ENCODE results near the gene FAM222A. TPM values are rescaled to one million over a fixed set of nuclear protein-coding genes. Genes with fewer than 3 reads are reported as not detected.

The FAM222A gene
- total and polyA plus RNA-seq, 7 donors, result 1.1 to 3.3 (median 2.1) TPM

GRCh38 chr12:109717390-109718357, 4.0 kb downstream of the FAM222A start:
- H3K27ac ChIP-seq, result no peak overlapping the region
- WGBS, 2 donors, result 74 to 78% methylated on average over 18 of the region's 18 CpGs
- no peak for DNase-seq
- no peak overlapping the region for H3K4me3 ChIP-seq
- intact Hi-C loops (cut with DNase I), result loop anchor here (10.0 kb wide), 1 partner anchor 277 kb away; the partner anchor contains the start of genes ANKRD13A and GIT2
- H3K4me1 ChIP-seq, result peaks cover 0 to 87% (median 63%) of the 10 kb centered on the region in 4 donors
- no peaks in the 10 kb centered on the region for H3K9me3 ChIP-seq
- H3K27me3 ChIP-seq, result peaks cover 0 to 12% (median 7%) of the 10 kb centered on the region in 3 donors
- no peaks in the 10 kb centered on the region for H3K36me3 ChIP-seq
- TF ChIP-seq POLR2A (IDR thresholded peaks at IDR 0.05) (no peak), POLR2AphosphoS5 (IDR thresholded peaks at IDR 0.05) (no peak), EP300 (IDR thresholded peaks at IDR 0.05) (no peak), CTCF (IDR thresholded peaks at IDR 0.05) (no peak)

GRCh38 chr12:109718390-109718789, 4.8 kb downstream of the FAM222A start:
- no peak for DNase-seq
- intact Hi-C loops (cut with DNase I), result loop anchor here (10.0 kb wide), 1 partner anchor 276 kb away; the partner anchor contains the start of genes ANKRD13A and GIT2
- Histone ChIP-seq H3K4me1 (peaks cover 0 to 89% (median 69%) of the 10 kb centered on the region in 4 donors), H3K9me3 (no peaks in the 10 kb centered on the region), H3K27ac (no peak overlapping the region), H3K36me3 (no peaks in the 10 kb centered on the region), H3K27me3 (peaks cover 0 to 12% (median 7%) of the 10 kb centered on the region in 3 donors), H3K4me3 (no peak overlapping the region)
- TF ChIP-seq CTCF (IDR thresholded peaks at IDR 0.05) (no peak), POLR2AphosphoS5 (IDR thresholded peaks at IDR 0.05) (no peak), POLR2A (IDR thresholded peaks at IDR 0.05) (no peak), EP300 (IDR thresholded peaks at IDR 0.05) (no peak)
- 10 to 12% methylated on average over 33 of the region's 33 CpGs for whole genome bisulfite sequencing, 2 donors

- DNase-seq, result no peak
- Histone ChIP-seq H3K4me1 (peaks cover 0 to 99% (median 75%) of the 10 kb centered on the region in 4 donors), H3K27ac (peak overlapping the region in 1 of 4 donors; percentile 36), H3K27me3 (peaks cover 0 to 12% (median 7%) of the 10 kb centered on the region in 3 donors), H3K9me3 (no peaks in the 10 kb centered on the region), H3K4me3 (no peak overlapping the region), H3K36me3 (no peaks in the 10 kb centered on the region)
- intact Hi-C loops (cut with DNase I), result loop anchor here (10.0 kb wide), 1 partner anchor 275 kb away; the partner anchor contains the start of genes ANKRD13A and GIT2
- no peak for TF ChIP-seq POLR2A (IDR thresholded peaks at IDR 0.05)
- no peak for TF ChIP-seq EP300 (IDR thresholded peaks at IDR 0.05)
- no peak for TF ChIP-seq POLR2AphosphoS5 (IDR thresholded peaks at IDR 0.05)
- TF ChIP-seq CTCF (IDR thresholded peaks at IDR 0.05), result no peak
- 78 to 82% methylated on average over 12 of the region's 12 CpGs for WGBS, 2 donors
Observed at GRCh38 chr12:109719123-109720022, 5.7 kb downstream of the FAM222A start.

- H3K4me1 ChIP-seq, result peaks cover 0 to 100% (median 75%) of the 10 kb centered on the region in 4 donors
- no peaks in the 10 kb centered on the region for H3K36me3 ChIP-seq
- H3K27me3 ChIP-seq, result peaks cover 0 to 12% (median 7%) of the 10 kb centered on the region in 3 donors
- WGBS, 2 donors, result 84 to 86% methylated on average over 12 of the region's 12 CpGs
- H3K27ac ChIP-seq, result peak overlapping the region; percentile 8 to 38 (median 28)
- H3K9me3 ChIP-seq, result no peaks in the 10 kb centered on the region
- intact Hi-C loops (cut with DNase I), result no loop called here
- no peak overlapping the region for H3K4me3 ChIP-seq
- no peak for DNase-seq
- TF ChIP-seq POLR2A (IDR thresholded peaks at IDR 0.05) (no peak), POLR2AphosphoS5 (IDR thresholded peaks at IDR 0.05) (no peak), EP300 (IDR thresholded peaks at IDR 0.05) (no peak), CTCF (IDR thresholded peaks at IDR 0.05) (no peak)
Observed at GRCh38 chr12:109720152-109720856, 6.7 kb downstream of the FAM222A start.
